GM12878 (cell line): ENCODE results near the gene ME1.

Experiments used
- CHD4 ChIP-seq: fragments of 200-600 bp; sonication (generic); IDR thresholded peaks from 2 replicates; pipeline ENCODE4 v1.6.1; 2016; ENCODE audit warnings: mild to moderate bottlenecking
- EP300 ChIP-seq, 2 experiments: fragments of 150-350 bp in 1 of 2; IDR thresholded peaks; 2 replicates each; pipeline ENCODE4 v1.6.1; 2011 to 2012; ENCODE audit warnings: low read depth in 2 of 2, low read length in 2 of 2, borderline replicate concordance in 1 of 2, improper control_type of control experiment in 1 of 2, inconsistent platforms in 1 of 2; ENCODE audit not compliant: control insufficient read depth in 1 of 2
- NFIC ChIP-seq: IDR thresholded peaks from 2 replicates; pipeline ENCODE4 v1.6.1; 2012; ENCODE audit warnings: low read depth, mild to moderate bottlenecking, inconsistent platforms, low read length, moderate library complexity
- POLR2AphosphoS5 ChIP-seq: IDR thresholded peaks from 2 replicates; pipeline ENCODE4 v1.6.1; 2011; ENCODE audit warnings: mild to moderate bottlenecking, low read length, inconsistent platforms
- RCOR1 ChIP-seq: conservative IDR thresholded peaks from 2 replicates; pipeline ENCODE4 v1.6.1; 2012; ENCODE audit warnings: low read depth, low read length, improper control_type of control experiment
- SREBF1 ChIP-seq: IDR thresholded peaks from 2 replicates; pipeline ENCODE4 v1.6.1; 2012; ENCODE audit warnings: mild to moderate bottlenecking, low read length
- YY1 ChIP-seq: IDR thresholded peaks from 2 replicates; pipeline ENCODE4 v1.6.1; 2011; ENCODE audit warnings: low read depth, mild to moderate bottlenecking, low read length

DNA sequence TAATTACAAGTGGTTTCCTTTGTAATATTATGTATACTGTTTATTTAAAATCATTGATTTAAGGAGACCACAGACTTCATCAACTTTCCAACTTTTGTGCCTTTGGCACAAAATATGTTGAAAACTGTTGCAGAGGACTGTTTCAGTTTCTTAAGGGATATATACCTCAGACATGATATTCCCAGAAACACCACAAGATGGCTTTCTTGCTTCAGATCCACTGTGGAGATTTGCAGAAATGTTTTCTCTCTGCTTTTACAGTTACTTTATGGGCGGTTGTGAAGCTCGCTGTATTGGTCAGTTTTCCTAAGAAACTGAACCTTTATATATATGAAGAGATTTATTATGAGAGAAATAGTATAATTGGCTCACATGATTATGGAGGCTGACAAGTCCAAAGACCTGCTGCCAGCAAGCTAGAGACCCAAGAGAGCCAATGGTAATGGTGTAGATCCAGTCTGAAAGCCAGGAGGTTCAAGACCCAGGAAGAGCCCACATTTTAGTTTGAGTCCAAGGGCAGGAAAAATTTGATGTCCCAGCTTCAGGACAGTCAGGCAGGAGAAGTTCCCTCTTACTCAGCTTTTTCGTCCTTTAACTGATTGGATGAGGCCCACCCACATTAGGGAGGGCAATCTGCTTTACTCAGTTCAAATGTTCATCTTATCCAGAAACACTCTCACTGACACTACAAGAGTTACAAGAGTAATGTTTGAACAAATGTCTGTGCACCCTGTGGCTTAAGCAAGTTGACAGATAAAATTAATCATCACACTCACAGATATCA, 12.8 kb downstream of the ME1 start:
- no peak for TF ChIP-seq POLR2AphosphoS5
- TF ChIP-seq EP300 (IDR thresholded peaks at IDR 0.05; ENCODE audit: borderline replicate concordance in 1 of 2, control insufficient read depth in 1 of 2, low read depth in 2 of 2, low read length in 2 of 2) = no peak
- TF ChIP-seq RCOR1 = no peak
- TF ChIP-seq SREBF1 = no peak
- TF ChIP-seq NFIC = no peak
- no peak for TF ChIP-seq YY1
- no peak for TF ChIP-seq CHD4
